ENCODE measurements around the gene RNASET2. TPM values are rescaled to one million over a fixed set of nuclear protein-coding genes. Genes with fewer than 3 reads are reported as not detected.

The RNASET2 gene
- total RNA-seq, 2 experiments from 2014 or later, result 69.2 to 70.2 TPM

GRCh38 chr6:166935353-166935752, 21.0 kb downstream of the RNASET2 start:
- POLR2A ChIA-PET, result no interaction called here
- peaks cover 33% of the 10 kb centered on the region for H3K36me3 Mint-ChIP-seq (ENCODE audit: low read depth)

GRCh38 chr6:166934174-166934573, 22.2 kb downstream of the RNASET2 start:
- peaks cover 26% of the 10 kb centered on the region for H3K4me1 Mint-ChIP-seq (ENCODE audit: low read depth)
- DNase-seq (no peak), ATAC-seq (no peak)
- CTCF ChIA-PET, result interaction anchor here (1.3 kb wide), 1 partner anchor 159 kb away, joined by 3 read pairs; no protein-coding TSS in a partner anchor
- TF ChIP-seq CTCF (IDR thresholded peaks at IDR 0.05), result no peak
- H3K4me3 Mint-ChIP-seq, result no peak overlapping the region
- no peaks in the 10 kb centered on the region for H3K27me3 Mint-ChIP-seq
- no peaks in the 10 kb centered on the region for H3K9me3 Mint-ChIP-seq
- intact Hi-C loops (cut with micrococcal nuclease), result no loop called here
- H3K36me3 Mint-ChIP-seq (ENCODE audit: low read depth), result peaks cover 29% of the 10 kb centered on the region
- no peak overlapping the region for H3K27ac Mint-ChIP-seq
- POLR2A ChIA-PET, result interaction anchor here (0.8 kb wide), 1 partner anchor 23 kb away, joined by 3 read pairs; no protein-coding TSS in a partner anchor

More at GRCh38 chr6:166935353-166935752, 21.0 kb downstream of the RNASET2 start:
- CTCF ChIA-PET, result interaction anchor here (0.9 kb wide), 1 partner anchor 54 kb away, joined by 4 read pairs; no protein-coding TSS in a partner anchor
- intact Hi-C loops (cut with micrococcal nuclease), result no loop called here
- Mint-ChIP-seq H3K9me3 (no peaks in the 10 kb centered on the region), H3K27ac (no peak overlapping the region), H3K27me3 (no peaks in the 10 kb centered on the region), H3K4me1 (ENCODE audit: low read depth) (peaks cover 24% of the 10 kb centered on the region), H3K4me3 (no peak overlapping the region)
- no peak for DNase-seq
- ATAC-seq, result no peak
- no peak for TF ChIP-seq CTCF (IDR thresholded peaks at IDR 0.05)

GRCh38 chr6:166933396-166933795, 23.0 kb downstream of the RNASET2 start:
- Mint-ChIP-seq H3K4me3 (no peak overlapping the region), H3K36me3 (ENCODE audit: low read depth) (peaks cover 25% of the 10 kb centered on the region), H3K27me3 (no peaks in the 10 kb centered on the region), H3K4me1 (ENCODE audit: low read depth) (peaks cover 26% of the 10 kb centered on the region), H3K27ac (no peak overlapping the region), H3K9me3 (no peaks in the 10 kb centered on the region)
- POLR2A ChIA-PET, result no interaction called here
- CTCF ChIA-PET, result interaction anchor here (1.3 to 1.5 kb wide), 2 partner anchors 18 to 159 kb away, joined by 3 read pairs; no protein-coding TSS in a partner anchor
- no peak for TF ChIP-seq CTCF (IDR thresholded peaks at IDR 0.05)
- DNase-seq (no peak), ATAC-seq (no peak)
- intact Hi-C loops (cut with micrococcal nuclease), result no loop called here

- Mint-ChIP-seq H3K27me3 (no peaks in the 10 kb centered on the region), H3K27ac (peak overlapping the region; percentile 9), H3K36me3 (ENCODE audit: low read depth) (peaks cover 20% of the 10 kb centered on the region), H3K4me3 (no peak overlapping the region), H3K9me3 (no peaks in the 10 kb centered on the region), H3K4me1 (ENCODE audit: low read depth) (peaks cover 26% of the 10 kb centered on the region)
- ATAC-seq, result no peak
- POLR2A ChIA-PET, result interaction anchor here (1.2 kb wide), 1 partner anchor 9 kb away, joined by 4 read pairs; no protein-coding TSS in a partner anchor
- TF ChIP-seq CTCF (IDR thresholded peaks at IDR 0.05), result no peak
- DNase-seq, result no peak
- intact Hi-C loops (cut with micrococcal nuclease), result no loop called here
- CTCF ChIA-PET, result interaction anchor here (1.3 to 1.5 kb wide), 2 partner anchors 19 to 24 kb away, joined by 3 read pairs; partner anchors contain the start of gene RNASET2
Measured at GRCh38 chr6:166932616-166933015, 23.7 kb downstream of the RNASET2 start.

GRCh38 chr6:166932116-166932515, 24.2 kb downstream of the RNASET2 start:
- H3K36me3 Mint-ChIP-seq (ENCODE audit: low read depth), result peaks cover 20% of the 10 kb centered on the region
- POLR2A ChIA-PET, result interaction anchor here (1.2 kb wide), 1 partner anchor 10 kb away, joined by 4 read pairs; no protein-coding TSS in a partner anchor
- intact Hi-C loops (cut with micrococcal nuclease), result no loop called here
- H3K4me1 Mint-ChIP-seq (ENCODE audit: low read depth), result peaks cover 26% of the 10 kb centered on the region
- DNase-seq (no peak), ATAC-seq (no peak)
- no peaks in the 10 kb centered on the region for H3K9me3 Mint-ChIP-seq
- H3K27ac Mint-ChIP-seq, result peak overlapping the region; percentile 19
- CTCF ChIA-PET, result interaction anchor here (0.9 to 1.5 kb wide), 3 partner anchors 9 to 24 kb away, joined by 3 read pairs; partner anchors contain the start of gene RNASET2
- H3K4me3 Mint-ChIP-seq, result no peak overlapping the region
- no peak for TF ChIP-seq CTCF (IDR thresholded peaks at IDR 0.05)
- H3K27me3 Mint-ChIP-seq, result no peaks in the 10 kb centered on the region
